Omental fat pad (tissue), 4 donors: ENCODE measurements around the gene PARVG. TPM values are rescaled to one million over a fixed set of nuclear protein-coding genes. Genes with fewer than 3 reads are reported as not detected.

Experiments
- ATAC-seq: fragments of 150-250 bp; one replicate; pipeline ENCODE4 v1.9.1; 2016; ENCODE audit warnings: mild to moderate bottlenecking, moderate library complexity; ENCODE audit not compliant: low FRiP score
- DNase-seq: peaks from one replicate; pipeline ENCODE4 v3.0.0-alpha.2; 2019; ENCODE audit warnings: low spot score
- CTCF ChIP-seq, 3 donors: fragments of 450-650 bp; IDR thresholded peaks; one replicate each; pipeline ENCODE4 v1.5.1; 2016 to 2017; ENCODE audit warnings: antibody characterized with exemption in 3 of 3, mild to moderate bottlenecking in 3 of 3, moderate library complexity in 2 of 3
- total RNA-seq, 4 donors: library from RNA; depleted of rRNA; stranded (reverse); fragments of >200 nt; gene quantifications; one replicate each; pipeline ENCODE4 v1.1.0, GENCODE V29; 2016

Gene PARVG
- total RNA-seq, 4 donors from 2014 or later: 19.4 to 56.7 (median 39.6) TPM

- TF ChIP-seq CTCF (IDR thresholded peaks at IDR 0.05): no peak
- DNase-seq (no peak), ATAC-seq (no peak)
Observed at GRCh38 chr22:44144046-44144569, 36.6 kb upstream of the PARVG start.

- no peak for ATAC-seq
- no peak for DNase-seq
Observed at GRCh38 chr22:44145544-44145943, 35.2 kb upstream of the PARVG start.

GRCh38 chr22:44146088-44146861, 34.5 kb upstream of the PARVG start:
- TF ChIP-seq CTCF (IDR thresholded peaks at IDR 0.05): no peak
- no peak for DNase-seq
- no peak for ATAC-seq

More at GRCh38 chr22:44145544-44145943, 35.2 kb upstream of the PARVG start:
- TF ChIP-seq CTCF (IDR thresholded peaks at IDR 0.05): no peak

- no peak for DNase-seq
- no peak for TF ChIP-seq CTCF (IDR thresholded peaks at IDR 0.05)
- no peak for ATAC-seq
Observed at GRCh38 chr22:44147008-44147645, 33.6 kb upstream of the PARVG start.

GRCh38 chr22:44147821-44148574, 32.7 kb upstream of the PARVG start:
- ATAC-seq (no peak), DNase-seq (no peak)
- no peak for TF ChIP-seq CTCF (IDR thresholded peaks at IDR 0.05)

GRCh38 chr22:44151676-44152075, 29.0 kb upstream of the PARVG start:
- TF ChIP-seq CTCF (IDR thresholded peaks at IDR 0.05): no peak
- DNase-seq (no peak), ATAC-seq (no peak)
